ENCODE results near the gene RARG.

DNA sequence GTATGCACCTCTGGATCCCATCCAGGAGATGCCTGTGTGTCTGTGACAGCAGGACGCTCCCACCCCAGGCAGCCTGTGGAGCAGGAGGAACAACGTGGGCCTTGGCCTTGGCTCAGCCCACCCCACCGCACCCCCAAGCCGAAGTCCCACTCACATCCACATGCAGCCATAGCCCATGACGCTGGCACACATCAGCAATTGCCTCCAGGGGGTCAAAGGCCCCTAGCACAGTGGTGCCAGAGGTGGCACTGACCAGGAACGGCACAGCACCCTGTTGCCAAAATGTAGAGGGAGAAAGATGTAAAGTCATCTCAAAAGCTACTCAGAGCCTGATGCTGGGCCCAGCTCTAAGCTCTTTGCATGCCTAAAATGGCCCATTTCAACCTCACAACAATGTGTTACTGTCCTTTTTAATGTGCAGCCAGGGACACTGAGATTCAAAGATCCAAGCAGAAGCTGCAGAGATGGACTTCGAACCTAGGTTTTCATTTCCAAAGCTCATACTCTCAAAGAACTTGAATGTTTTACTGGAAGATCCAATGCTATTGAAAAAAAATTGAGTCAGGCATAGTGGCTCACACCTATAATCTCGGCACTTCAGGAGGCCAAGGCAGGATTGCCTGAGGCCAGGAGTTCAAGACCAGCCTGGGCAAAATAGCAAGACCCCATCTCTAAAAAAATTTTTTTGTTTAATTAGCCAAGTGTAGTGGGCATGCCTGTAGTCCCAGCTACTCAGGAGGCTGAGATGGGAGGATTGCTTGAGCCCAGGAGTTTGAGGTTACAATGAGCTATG, 70.7 kb downstream of the RARG start:
- TF ChIP-seq, protein P1, sequence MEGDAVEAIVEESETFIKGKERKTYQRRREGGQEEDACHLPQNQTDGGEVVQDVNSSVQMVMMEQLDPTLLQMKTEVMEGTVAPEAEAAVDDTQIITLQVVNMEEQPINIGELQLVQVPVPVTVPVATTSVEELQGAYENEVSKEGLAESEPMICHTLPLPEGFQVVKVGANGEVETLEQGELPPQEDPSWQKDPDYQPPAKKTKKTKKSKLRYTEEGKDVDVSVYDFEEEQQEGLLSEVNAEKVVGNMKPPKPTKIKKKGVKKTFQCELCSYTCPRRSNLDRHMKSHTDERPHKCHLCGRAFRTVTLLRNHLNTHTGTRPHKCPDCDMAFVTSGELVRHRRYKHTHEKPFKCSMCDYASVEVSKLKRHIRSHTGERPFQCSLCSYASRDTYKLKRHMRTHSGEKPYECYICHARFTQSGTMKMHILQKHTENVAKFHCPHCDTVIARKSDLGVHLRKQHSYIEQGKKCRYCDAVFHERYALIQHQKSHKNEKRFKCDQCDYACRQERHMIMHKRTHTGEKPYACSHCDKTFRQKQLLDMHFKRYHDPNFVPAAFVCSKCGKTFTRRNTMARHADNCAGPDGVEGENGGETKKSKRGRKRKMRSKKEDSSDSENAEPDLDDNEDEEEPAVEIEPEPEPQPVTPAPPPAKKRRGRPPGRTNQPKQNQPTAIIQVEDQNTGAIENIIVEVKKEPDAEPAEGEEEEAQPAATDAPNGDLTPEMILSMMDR (conservative IDR thresholded peaks at IDR 0.05; ENCODE audit: low read length): no peak
- no peak for TF ChIP-seq EZH2phosphoT487 (IDR thresholded peaks at IDR 0.05; ENCODE audit: borderline replicate concordance)

Measured in Loucy (cell line).